ENCODE measurements around the gene TMEM259. TPM values are rescaled to one million over a fixed set of nuclear protein-coding genes. Genes with fewer than 3 reads are reported as not detected.

The TMEM259 gene
- polyA plus RNA-seq, 3 donors from 2014 or later = 45.6 to 102 (median 61.1) TPM

GRCh38 chr19:1063030-1063908 is 42.3 kb upstream of the TMEM259 start:
- Mint-ChIP-seq H3K9me3 (no peaks in the 10 kb centered on the region), H3K4me3 (no peak overlapping the region)

GRCh38 chr19:1062387-1063029 is 41.6 kb upstream of the TMEM259 start:
- Mint-ChIP-seq H3K4me1 (peaks cover 21 to 24% of the 10 kb centered on the region in 2 donors), H3K27me3 (ENCODE audit: low read depth in 3 of 3) (peaks cover 0 to 4% (median 2%) of the 10 kb centered on the region in 3 donors), H3K4me3 (no peak overlapping the region), H3K36me3 (peaks cover 1 to 7% (median 5%) of the 10 kb centered on the region in 3 donors), H3K9me3 (peaks cover 0 to under 1% (median under 1%) of the 10 kb centered on the region in 6 donors), H3K27ac (no peak overlapping the region)
- DNase-seq = no peak

More at GRCh38 chr19:1063030-1063908, 42.3 kb upstream of the TMEM259 start:
- Mint-ChIP-seq H3K27ac (peak overlapping the region in 4 of 6 donors; percentile 64 to 87 (median 76)), H3K36me3 (peaks cover 0 to under 1% (median 0%) of the 10 kb centered on the region in 3 donors), H3K4me1 (peaks cover 13 to 20% of the 10 kb centered on the region in 2 donors), H3K27me3 (ENCODE audit: low read depth in 3 of 3) (peaks cover 0 to 11% (median 5%) of the 10 kb centered on the region in 3 donors)
- peak; percentile 65 to 72 (median 66) for DNase-seq

- Mint-ChIP-seq H3K9me3 (peaks cover 0 to 5% (median 3%) of the 10 kb centered on the region in 6 donors), H3K27me3 (ENCODE audit: low read depth in 3 of 3) (peaks cover 0 to 4% (median 2%) of the 10 kb centered on the region in 3 donors), H3K36me3 (peaks cover 4 to 11% (median 9%) of the 10 kb centered on the region in 3 donors), H3K27ac (no peak overlapping the region), H3K4me3 (no peak overlapping the region), H3K4me1 (peaks cover 26 to 29% of the 10 kb centered on the region in 2 donors)
- DNase-seq = no peak
Measured at GRCh38 chr19:1061987-1062386, 41.1 kb upstream of the TMEM259 start.

- Mint-ChIP-seq H3K4me1 (peaks cover 24 to 27% of the 10 kb centered on the region in 2 donors), H3K36me3 (peaks cover 9 to 18% (median 10%) of the 10 kb centered on the region in 3 donors), H3K27me3 (ENCODE audit: low read depth in 3 of 3) (peaks cover 0 to 4% (median 3%) of the 10 kb centered on the region in 3 donors), H3K9me3 (peaks cover 0 to 6% (median 3%) of the 10 kb centered on the region in 6 donors), H3K27ac (no peak overlapping the region), H3K4me3 (no peak overlapping the region)
- no peak for DNase-seq
Measured at GRCh38 chr19:1060689-1061088, 39.8 kb upstream of the TMEM259 start.

GRCh38 chr19:1058112-1058511 is 37.2 kb upstream of the TMEM259 start:
- peaks cover 0 to 4% (median 2%) of the 10 kb centered on the region in 3 donors for H3K27me3 Mint-ChIP-seq (ENCODE audit: low read depth in 3 of 3)
- no peak for DNase-seq
- peaks cover 9 to 18% (median 10%) of the 10 kb centered on the region in 3 donors for H3K36me3 Mint-ChIP-seq
- H3K9me3 Mint-ChIP-seq = peaks cover 0 to 6% (median 3%) of the 10 kb centered on the region in 6 donors
- H3K27ac Mint-ChIP-seq = peak overlapping the region in 5 of 6 donors; percentile 19 to 67 (median 48)
- H3K4me1 Mint-ChIP-seq = peaks cover 14% of the 10 kb centered on the region in 2 donors
- H3K4me3 Mint-ChIP-seq = no peak overlapping the region

GRCh38 chr19:1057176-1057855 is 36.4 kb upstream of the TMEM259 start:
- Mint-ChIP-seq H3K9me3 (peaks cover 0 to 6% (median 3%) of the 10 kb centered on the region in 6 donors), H3K4me1 (peaks cover 14% of the 10 kb centered on the region in 2 donors), H3K27me3 (ENCODE audit: low read depth in 3 of 3) (peaks cover 0 to 2% (median 1%) of the 10 kb centered on the region in 3 donors), H3K4me3 (no peak overlapping the region), H3K36me3 (peaks cover 9 to 18% (median 10%) of the 10 kb centered on the region in 3 donors), H3K27ac (peak overlapping the region in 4 of 6 donors; percentile 41 to 78 (median 67))
- peak in 2 of 3 donors; percentile 47 to 58 for DNase-seq

- DNase-seq = no peak
- Mint-ChIP-seq H3K27ac (no peak overlapping the region), H3K4me3 (no peak overlapping the region), H3K9me3 (peaks cover 0 to 6% (median 3%) of the 10 kb centered on the region in 6 donors), H3K4me1 (peaks cover 14% of the 10 kb centered on the region in 2 donors), H3K36me3 (peaks cover 9 to 18% (median 10%) of the 10 kb centered on the region in 3 donors), H3K27me3 (ENCODE audit: low read depth in 3 of 3) (peaks cover 0 to 2% (median 1%) of the 10 kb centered on the region in 3 donors)
Measured at GRCh38 chr19:1055886-1056620, 35.1 kb upstream of the TMEM259 start.

GRCh38 chr19:1055028-1055425 is 34.1 kb upstream of the TMEM259 start:
- no peak overlapping the region for H3K4me3 Mint-ChIP-seq
- peaks cover 0 to 6% (median 3%) of the 10 kb centered on the region in 6 donors for H3K9me3 Mint-ChIP-seq
- H3K27me3 Mint-ChIP-seq (ENCODE audit: low read depth in 3 of 3) = peaks cover 0 to 2% (median 1%) of the 10 kb centered on the region in 3 donors
- peaks cover 9 to 18% (median 10%) of the 10 kb centered on the region in 3 donors for H3K36me3 Mint-ChIP-seq
- H3K4me1 Mint-ChIP-seq = peaks cover 14% of the 10 kb centered on the region in 2 donors
- DNase-seq = no peak
- H3K27ac Mint-ChIP-seq = no peak overlapping the region

- Mint-ChIP-seq H3K4me1 (peaks cover 14% of the 10 kb centered on the region in 2 donors), H3K4me3 (no peak overlapping the region), H3K36me3 (peaks cover 9 to 18% (median 10%) of the 10 kb centered on the region in 3 donors), H3K9me3 (peaks cover 0 to 6% (median 3%) of the 10 kb centered on the region in 6 donors), H3K27ac (peak overlapping the region in 1 of 6 donors; percentile 50), H3K27me3 (ENCODE audit: low read depth in 3 of 3) (peaks cover 0 to 2% (median 1%) of the 10 kb centered on the region in 3 donors)
- DNase-seq = no peak
Measured at GRCh38 chr19:1054102-1055027, 33.4 kb upstream of the TMEM259 start.

GRCh38 chr19:1053176-1054101 is 32.5 kb upstream of the TMEM259 start:
- DNase-seq = no peak
- H3K4me3 Mint-ChIP-seq = no peak overlapping the region
- peaks cover 14% of the 10 kb centered on the region in 2 donors for H3K4me1 Mint-ChIP-seq
- H3K27ac Mint-ChIP-seq = peak overlapping the region in 1 of 6 donors; percentile 40
- peaks cover 0 to 2% (median 1%) of the 10 kb centered on the region in 3 donors for H3K27me3 Mint-ChIP-seq (ENCODE audit: low read depth in 3 of 3)
- peaks cover 0 to 6% (median 3%) of the 10 kb centered on the region in 6 donors for H3K9me3 Mint-ChIP-seq
- H3K36me3 Mint-ChIP-seq = peaks cover 9 to 18% (median 10%) of the 10 kb centered on the region in 3 donors
